GM18868 (cell line): ENCODE data around the gene KLHL29.

Experiments
- ATAC-seq: cut with Tn5 transposase; IDR thresholded peaks from one replicate; pipeline ENCODE4 v1.9.1; 2021; ENCODE audit warnings: mild to moderate bottlenecking, moderate library complexity; ENCODE audit not compliant: unreplicated experiment

The KLHL29 gene

DNA sequence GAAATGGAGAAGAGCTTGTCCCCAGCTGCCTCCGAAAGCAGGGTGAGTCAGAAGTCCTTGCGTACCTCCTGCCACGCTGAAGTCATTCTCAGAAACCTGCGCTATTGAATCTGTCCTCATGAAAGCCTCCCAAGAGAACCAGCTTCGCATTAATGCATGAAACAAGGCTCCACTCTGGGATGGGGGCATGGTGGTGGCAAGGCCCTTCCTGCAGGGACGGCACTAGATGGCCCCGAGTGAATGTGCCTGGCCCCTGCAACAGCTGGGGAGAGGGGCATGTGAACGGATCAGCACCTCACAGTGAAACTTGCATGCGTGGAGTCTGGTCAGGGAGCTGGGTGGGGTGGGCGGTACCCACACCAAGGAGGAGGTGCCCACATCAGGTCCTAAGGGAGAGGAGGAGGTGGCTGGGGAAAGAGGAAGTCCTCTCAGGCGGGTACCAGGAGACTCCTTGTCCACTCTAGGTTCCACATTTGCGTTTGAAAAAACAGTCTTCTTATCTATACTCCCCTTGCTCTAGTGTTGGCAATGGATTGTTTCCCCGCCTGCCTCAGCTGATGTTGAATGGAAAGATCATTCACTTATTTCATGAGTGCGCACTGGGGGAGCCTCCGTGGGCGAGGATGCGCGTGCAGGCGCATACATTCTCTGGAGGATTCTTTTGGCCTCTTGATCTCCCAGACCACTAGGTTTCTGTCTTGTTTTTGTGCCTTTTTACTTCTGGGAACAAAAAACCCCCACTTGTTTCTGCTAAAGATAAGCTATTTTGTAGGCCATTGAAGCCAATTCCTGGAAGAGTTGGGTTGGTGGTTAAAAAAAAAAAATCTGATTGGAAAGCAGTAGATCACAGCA is 104.7 kb downstream of the KLHL29 start:
- ATAC-seq = peak; percentile 76

DNA sequence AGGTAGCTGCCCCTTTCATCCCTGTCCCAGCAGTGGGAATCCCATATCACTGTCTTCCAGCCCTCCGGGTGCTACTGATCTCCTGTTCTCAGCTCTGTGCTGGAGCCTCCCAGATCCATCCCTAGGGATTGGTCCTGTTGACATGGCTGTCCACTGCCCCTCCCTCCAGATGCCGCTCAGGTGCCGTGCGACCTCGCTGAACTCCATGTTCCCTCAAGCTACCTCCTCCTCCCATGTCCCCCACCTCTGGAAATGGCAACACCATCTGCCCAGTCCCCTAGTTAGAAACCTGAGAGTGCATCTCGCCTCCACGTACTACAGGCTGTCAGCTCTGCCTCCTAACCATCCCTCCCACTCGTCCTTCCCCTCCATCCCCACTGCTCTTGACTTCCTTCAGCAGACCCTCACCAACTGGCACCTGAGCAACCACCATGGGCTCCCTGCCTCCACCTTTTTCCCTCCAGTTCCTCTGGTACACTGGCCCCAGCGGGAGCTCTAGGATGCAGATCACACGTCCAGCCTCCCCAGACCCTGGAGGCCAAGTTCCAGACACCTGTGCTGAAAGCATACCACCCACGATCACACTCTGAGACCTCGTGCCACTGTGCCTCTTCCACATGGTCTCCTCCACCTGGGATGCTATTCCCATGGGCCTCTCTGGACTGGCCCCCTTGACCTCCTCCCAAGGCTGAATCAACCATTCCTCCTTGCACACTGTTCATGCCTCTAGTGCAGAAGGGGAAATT is 106.8 kb downstream of the KLHL29 start:
- ATAC-seq = no peak

- ATAC-seq = no peak
These were observed 107.3 kb downstream of the KLHL29 start for GRCh38 chr2:23492337-23492675.

DNA sequence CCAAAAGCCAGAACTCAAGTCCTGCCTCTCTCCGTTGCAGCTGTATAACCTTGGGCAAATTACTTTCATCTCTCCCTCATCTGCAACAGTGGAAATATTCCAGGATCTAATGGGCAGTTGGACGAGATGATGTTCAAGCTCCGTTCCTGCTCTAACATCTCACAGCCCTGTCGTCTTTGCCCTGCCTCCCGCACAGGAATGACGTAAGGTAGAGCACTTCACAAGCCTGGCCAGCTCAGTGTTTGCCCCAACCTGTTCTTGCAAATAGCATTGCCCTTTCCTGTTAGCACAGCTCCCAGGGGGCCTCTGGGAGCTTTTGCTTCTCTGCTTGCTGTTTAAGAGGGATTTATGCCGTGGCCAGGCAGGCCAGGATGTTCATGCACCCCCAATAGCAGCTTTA is 107.9 kb downstream of the KLHL29 start:
- ATAC-seq = no peak

- ATAC-seq = no peak
These were observed 108.9 kb downstream of the KLHL29 start for GRCh38 chr2:23493846-23494245.

DNA sequence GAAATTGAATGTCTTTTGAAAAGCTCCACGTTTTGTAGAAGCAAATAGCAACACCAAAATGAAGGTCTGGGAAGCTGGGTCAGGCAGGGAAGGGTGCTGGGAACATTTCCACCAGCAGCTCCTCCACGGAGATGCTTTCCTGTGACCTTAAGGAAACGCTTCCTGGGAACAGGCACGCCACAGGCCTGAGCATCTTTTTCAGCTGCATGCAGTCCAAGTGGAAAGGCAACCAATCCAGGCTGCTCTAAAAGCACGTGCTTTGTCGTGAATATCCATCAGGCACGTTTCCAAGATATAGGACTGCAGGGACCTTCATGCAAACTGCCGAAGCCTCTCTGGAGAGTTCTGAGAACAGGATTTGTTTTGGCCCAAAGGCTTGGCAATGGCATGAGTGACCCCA is 109.3 kb downstream of the KLHL29 start:
- ATAC-seq = no peak

DNA sequence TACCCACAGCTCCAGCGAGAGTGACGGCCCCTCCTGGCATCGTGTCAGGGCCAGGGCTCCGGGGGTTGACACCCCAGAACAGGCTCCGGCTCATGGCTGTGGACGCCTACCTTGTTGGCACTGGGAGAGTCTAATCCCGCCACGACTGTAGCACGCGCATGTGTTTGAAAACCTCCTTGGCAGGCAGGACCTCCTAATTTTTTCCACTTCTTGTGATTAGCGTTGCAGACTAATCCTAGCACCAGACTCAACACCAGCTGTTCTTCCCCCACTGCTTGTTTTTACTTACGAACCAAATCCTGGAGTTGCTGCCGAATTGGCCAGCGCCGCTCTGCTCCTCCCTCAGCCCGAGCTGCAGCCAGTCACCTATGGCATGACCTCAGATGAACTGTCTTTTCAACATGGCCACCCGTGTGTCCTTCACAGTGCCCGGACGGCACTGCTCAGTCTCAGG is 110.7 kb downstream of the KLHL29 start:
- ATAC-seq = no peak

- ATAC-seq = no peak
These were observed 111.5 kb downstream of the KLHL29 start for GRCh38 chr2:23496456-23496855.

GRCh38 chr2:23497063-23497462 is 112.1 kb downstream of the KLHL29 start:
- peak; percentile 63 for ATAC-seq

DNA sequence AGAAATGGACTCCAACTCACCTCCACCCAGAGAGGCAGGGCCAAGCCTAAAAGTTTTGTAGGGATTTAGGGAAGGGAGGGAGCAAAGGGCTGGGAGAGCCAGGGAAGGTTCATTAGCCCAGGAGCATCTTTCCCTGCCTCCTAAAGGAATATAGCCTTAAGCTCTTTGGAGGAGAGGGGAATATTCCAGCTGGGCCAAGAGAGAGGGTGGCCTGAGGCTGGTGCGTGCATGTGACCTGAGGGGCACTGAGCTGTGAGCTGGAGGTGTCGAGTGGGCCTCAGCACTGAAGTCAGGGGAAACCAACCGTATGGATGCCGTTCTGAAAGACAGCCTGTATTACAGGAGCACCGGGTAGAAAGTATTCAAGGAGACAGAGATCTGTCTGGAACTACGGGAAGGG is 112.6 kb downstream of the KLHL29 start:
- ATAC-seq = no peak

DNA sequence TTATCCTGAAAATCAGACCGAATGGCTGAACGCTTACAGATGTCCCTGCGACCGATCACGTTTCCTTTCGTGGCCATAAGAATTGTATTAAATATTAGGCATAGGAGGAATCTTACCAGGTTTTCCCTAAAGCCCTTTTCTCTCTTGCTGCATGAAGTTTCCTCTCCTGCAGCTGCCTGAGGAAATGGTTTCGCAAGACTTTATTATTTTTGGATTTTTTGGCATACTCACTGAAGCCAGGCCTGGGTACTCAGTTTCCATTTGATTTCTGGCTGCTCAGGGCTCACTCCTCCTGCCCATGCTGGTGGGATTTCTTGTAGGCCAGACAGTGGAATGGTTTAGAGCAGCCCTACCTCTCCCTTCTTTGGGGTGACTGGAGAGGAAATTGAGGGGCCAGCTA is 114.0 kb downstream of the KLHL29 start:
- no peak for ATAC-seq

GRCh38 chr2:23499439-23499838 is 114.5 kb downstream of the KLHL29 start:
- ATAC-seq = no peak

DNA sequence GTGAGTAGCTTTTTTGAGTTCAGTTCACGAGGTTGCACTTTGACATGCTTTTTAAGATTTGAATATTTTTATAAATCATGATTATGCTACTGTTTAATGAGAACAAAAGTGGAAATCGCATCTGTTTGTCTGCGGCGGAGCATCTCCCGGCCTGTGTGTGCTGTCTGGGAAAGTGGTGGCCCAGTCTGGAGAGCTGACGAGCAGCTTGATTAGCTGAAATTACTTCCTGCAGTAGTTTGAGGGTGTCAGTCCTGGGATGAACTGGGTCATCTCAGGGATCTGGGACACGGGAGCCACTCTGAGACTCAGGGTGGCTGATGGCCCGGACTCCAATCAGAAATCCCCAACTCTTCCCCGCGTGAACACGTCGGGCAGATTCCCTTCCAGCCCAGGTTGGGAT is 115.9 kb downstream of the KLHL29 start:
- no peak for ATAC-seq

- ATAC-seq = no peak
These were observed 117.1 kb downstream of the KLHL29 start for GRCh38 chr2:23502096-23502495.

GRCh38 chr2:23503097-23503496 is 118.1 kb downstream of the KLHL29 start:
- ATAC-seq = no peak

DNA sequence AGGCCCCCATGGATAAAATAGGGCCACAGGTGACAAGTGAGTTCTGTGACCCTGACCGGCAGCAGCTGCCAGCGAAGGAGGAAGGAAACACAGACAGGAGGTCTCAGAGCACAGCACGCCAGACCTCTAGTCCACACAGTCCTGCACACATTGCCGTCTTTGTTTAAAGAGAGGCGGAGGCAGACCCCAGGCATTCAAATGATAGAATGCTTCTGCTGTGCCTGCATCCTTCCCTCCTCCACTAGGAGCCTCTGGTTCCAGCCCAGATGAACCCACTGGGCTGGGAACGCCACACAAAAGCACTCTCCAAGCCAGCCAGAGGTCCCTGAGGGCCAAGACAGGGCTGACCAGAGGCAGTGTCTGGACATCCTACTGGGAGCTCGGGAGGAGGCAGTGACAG is 118.7 kb downstream of the KLHL29 start:
- no peak for ATAC-seq

- ATAC-seq = no peak
These were observed 119.6 kb downstream of the KLHL29 start for GRCh38 chr2:23504591-23504990.

GRCh38 chr2:23505218-23505983 is 120.4 kb downstream of the KLHL29 start:
- no peak for ATAC-seq

DNA sequence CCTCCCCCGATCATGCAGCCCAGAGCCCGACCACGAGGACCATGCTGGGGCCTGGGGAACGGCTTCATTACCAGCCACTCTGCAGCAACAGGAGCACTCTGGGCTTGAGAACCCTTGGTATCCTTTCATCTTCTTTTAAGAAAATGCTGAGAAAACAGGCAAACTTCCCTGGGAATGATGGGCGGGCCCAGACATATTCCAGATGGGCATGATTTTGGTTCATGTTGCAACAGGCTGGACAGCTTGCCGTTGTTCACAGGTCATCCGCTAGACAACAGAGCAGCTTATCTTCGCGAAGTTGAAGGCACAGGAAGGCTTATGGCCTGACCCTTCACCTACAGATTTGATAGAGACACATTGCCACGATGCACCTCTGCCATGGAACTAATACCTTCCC is 121.0 kb downstream of the KLHL29 start:
- ATAC-seq = no peak

DNA sequence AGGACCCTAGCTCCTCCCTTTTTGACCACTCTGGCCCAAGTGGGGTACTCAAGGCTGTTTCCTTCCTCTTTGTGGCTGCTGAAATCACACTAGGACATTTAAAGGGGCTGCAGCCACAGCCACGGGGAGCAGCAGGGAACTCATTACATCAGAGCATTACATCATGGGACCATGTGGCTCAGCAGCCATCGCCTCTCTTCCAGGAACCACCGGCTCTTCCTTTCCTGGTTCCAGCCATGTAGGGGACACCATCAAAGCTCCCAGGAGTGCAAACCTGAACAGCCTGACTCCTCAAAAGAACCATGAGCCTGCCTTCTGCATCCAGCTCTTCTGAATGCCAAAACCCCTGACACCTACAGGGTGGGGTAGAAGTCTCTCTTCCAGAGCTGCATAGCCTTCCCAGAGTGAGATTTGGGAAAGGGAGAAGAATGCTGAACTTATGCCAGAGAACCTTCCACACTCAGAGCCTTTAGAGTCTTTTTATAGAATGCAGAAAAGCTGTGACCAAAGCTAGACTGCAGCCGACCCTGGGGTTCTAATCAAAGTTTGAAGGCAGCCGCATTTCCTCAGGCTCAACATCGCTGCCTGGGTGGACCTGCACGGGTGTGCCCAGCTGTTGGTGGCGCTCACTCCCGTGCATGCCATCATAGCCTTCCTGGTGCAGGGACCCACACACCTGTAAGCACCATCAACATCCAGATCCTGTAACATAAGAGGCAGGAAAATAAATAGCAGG is 121.7 kb downstream of the KLHL29 start:
- no peak for ATAC-seq
